ENCODE data around the gene ATG2A. TPM values are rescaled to one million over a fixed set of nuclear protein-coding genes. Genes with fewer than 3 reads are reported as not detected.

Gene ATG2A
- total RNA-seq, 1 donor from 2014 or later: 35.0 TPM

DNA sequence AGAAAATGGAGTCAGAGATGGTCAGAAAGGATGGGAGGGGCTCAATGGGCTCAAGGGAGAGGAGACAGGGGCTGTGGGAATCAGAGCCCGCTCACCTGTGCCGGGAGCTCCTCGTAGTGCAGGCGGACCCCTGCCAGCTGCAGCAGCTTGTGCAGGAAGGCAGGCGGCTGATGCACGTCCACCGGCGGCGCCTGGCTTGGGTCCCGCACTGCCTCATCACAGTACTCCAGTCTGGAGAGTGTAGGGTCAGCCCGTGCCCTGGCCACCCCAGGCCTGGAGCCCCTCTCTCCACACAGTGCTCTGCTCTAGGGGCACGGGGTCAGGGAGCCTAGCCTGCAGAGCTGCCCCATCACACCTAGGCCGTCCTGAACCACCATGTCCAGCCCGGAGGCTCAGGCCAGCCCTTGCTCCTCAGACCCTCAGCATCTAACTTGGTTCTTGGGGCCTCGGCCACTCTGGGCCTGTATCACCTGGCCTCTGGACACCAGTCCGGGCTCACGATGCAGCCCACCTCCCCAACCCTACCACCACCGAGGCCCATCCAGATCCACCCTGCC, 3.8 kb downstream of the ATG2A start:
- Mint-ChIP-seq H3K4me1 (ENCODE audit: low read depth) (peaks cover 18% of the 10 kb centered on the region), H3K4me3 (ENCODE audit: low read depth) (no peak overlapping the region), H3K36me3 (ENCODE audit: insufficient read depth) (peaks cover 3% of the 10 kb centered on the region)

DNA sequence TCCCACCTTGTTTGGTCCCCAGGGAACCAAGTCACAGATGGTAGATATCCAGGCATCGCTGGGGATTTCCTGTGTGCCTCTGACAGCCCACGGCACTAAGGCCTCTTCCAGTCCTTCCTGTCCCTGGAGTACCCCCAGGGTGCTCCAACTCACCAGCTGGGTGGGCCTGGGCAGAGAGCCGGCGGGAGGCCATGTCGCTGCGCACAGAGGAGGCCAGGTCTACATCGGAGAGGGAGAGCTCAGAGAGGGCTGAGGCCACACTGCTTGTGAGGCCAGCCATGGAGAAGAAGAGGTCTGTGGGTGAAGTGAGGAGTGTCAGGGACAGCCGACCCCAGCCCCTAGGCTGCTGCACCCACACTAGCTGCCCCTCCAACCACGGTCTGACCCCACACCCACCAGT, 5.3 kb downstream of the ATG2A start:
- DNase-seq (ENCODE audit: low spot score, unreplicated experiment): no peak
- TF ChIP-seq, protein P1, sequence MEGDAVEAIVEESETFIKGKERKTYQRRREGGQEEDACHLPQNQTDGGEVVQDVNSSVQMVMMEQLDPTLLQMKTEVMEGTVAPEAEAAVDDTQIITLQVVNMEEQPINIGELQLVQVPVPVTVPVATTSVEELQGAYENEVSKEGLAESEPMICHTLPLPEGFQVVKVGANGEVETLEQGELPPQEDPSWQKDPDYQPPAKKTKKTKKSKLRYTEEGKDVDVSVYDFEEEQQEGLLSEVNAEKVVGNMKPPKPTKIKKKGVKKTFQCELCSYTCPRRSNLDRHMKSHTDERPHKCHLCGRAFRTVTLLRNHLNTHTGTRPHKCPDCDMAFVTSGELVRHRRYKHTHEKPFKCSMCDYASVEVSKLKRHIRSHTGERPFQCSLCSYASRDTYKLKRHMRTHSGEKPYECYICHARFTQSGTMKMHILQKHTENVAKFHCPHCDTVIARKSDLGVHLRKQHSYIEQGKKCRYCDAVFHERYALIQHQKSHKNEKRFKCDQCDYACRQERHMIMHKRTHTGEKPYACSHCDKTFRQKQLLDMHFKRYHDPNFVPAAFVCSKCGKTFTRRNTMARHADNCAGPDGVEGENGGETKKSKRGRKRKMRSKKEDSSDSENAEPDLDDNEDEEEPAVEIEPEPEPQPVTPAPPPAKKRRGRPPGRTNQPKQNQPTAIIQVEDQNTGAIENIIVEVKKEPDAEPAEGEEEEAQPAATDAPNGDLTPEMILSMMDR (IDR thresholded peaks at IDR 0.05; ENCODE audit: unreplicated experiment): no peak
- H3K9me3 Mint-ChIP-seq (ENCODE audit: low read depth): no peaks in the 10 kb centered on the region
- no peak overlapping the region for H3K27ac Mint-ChIP-seq
- H3K36me3 Mint-ChIP-seq (ENCODE audit: insufficient read depth): peaks cover 5% of the 10 kb centered on the region
- peaks cover 9% of the 10 kb centered on the region for H3K4me1 Mint-ChIP-seq (ENCODE audit: low read depth)
- H3K27me3 Mint-ChIP-seq: no peaks in the 10 kb centered on the region
- no peak overlapping the region for H3K4me3 Mint-ChIP-seq (ENCODE audit: low read depth)

More for the DNA sequence above, 3.8 kb downstream of the ATG2A start:
- Mint-ChIP-seq H3K9me3 (ENCODE audit: low read depth) (no peaks in the 10 kb centered on the region), H3K27me3 (no peaks in the 10 kb centered on the region), H3K27ac (no peak overlapping the region)
- TF ChIP-seq, protein P1 (IDR thresholded peaks at IDR 0.05; ENCODE audit: unreplicated experiment): no peak
- DNase-seq (ENCODE audit: low spot score, unreplicated experiment): no peak

DNA sequence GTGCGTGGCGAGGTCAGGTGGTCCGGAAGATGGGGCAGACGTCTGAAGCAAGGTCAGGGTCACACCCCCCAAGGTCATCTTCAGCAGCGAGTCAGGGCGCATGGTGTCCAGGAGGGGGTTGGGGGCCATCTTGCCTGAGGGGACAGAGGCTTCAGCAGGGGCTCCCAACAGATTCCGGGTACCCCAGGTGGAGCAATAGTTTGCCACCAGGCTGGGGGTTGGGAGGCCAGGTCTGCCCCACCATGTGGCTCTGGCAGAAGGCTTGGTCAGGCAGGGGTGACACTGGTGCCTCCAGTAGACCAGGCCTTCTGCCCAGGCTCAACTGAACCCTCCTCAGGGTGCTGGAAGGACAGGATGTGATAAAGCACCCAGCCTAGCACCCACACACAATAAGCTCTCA, 5.9 kb downstream of the ATG2A start:
- Mint-ChIP-seq H3K36me3 (ENCODE audit: insufficient read depth) (peaks cover 5% of the 10 kb centered on the region), H3K4me1 (ENCODE audit: low read depth) (peaks cover 4% of the 10 kb centered on the region), H3K27ac (no peak overlapping the region), H3K27me3 (no peaks in the 10 kb centered on the region), H3K9me3 (ENCODE audit: low read depth) (no peaks in the 10 kb centered on the region), H3K4me3 (ENCODE audit: low read depth) (no peak overlapping the region)
- TF ChIP-seq, protein P1 (IDR thresholded peaks at IDR 0.05; ENCODE audit: unreplicated experiment): no peak
- DNase-seq (ENCODE audit: low spot score, unreplicated experiment): no peak

DNA sequence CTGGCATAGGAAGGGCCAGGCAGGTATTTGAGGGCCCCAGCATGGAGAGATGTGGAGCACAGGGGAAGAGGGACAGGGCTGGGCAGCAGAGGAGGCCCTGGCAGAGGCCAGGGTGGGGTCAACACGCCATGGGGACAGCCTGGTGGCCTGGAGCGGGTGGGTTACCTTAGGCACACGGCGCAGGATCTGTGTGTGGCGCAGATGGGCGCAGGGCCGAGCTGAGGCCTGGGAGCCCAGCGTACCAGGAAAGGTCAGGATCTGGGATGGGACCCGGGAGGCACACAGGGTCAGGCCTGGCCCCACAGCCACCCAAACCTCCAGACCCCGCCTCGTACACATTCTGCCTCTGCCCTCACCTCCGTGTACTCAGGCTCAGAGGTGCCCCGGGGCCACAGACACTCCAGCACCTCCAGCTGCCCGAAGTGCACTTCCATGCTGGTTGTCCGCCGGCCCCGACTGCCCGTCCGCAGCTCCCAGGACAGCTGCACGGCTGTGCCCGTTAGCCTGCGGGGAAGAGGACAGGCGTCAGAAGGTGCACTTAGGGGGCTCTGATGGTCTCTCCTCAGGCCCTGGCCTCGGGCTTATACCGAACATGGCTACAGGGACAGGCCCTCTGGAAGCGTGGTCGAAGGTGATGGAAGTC, 6.4 kb downstream of the ATG2A start:
- DNase-seq (ENCODE audit: low spot score, unreplicated experiment): no peak
- H3K27me3 Mint-ChIP-seq: no peaks in the 10 kb centered on the region
- TF ChIP-seq, protein P1 (IDR thresholded peaks at IDR 0.05; ENCODE audit: unreplicated experiment): no peak
- peaks cover 5% of the 10 kb centered on the region for H3K36me3 Mint-ChIP-seq (ENCODE audit: insufficient read depth)
- H3K4me1 Mint-ChIP-seq (ENCODE audit: low read depth): no peaks in the 10 kb centered on the region
- no peaks in the 10 kb centered on the region for H3K9me3 Mint-ChIP-seq (ENCODE audit: low read depth)
- H3K4me3 Mint-ChIP-seq (ENCODE audit: low read depth): no peak overlapping the region
- no peak overlapping the region for H3K27ac Mint-ChIP-seq

- Mint-ChIP-seq H3K9me3 (ENCODE audit: low read depth) (no peaks in the 10 kb centered on the region), H3K27me3 (no peaks in the 10 kb centered on the region)
Measured at GRCh38 chr11:64909653-64910343, 7.2 kb downstream of the ATG2A start.

More at GRCh38 chr11:64909653-64910343, 7.2 kb downstream of the ATG2A start:
- peaks cover 8% of the 10 kb centered on the region for H3K36me3 Mint-ChIP-seq (ENCODE audit: insufficient read depth)
- no peak overlapping the region for H3K4me3 Mint-ChIP-seq (ENCODE audit: low read depth)
- H3K27ac Mint-ChIP-seq: no peak overlapping the region
- TF ChIP-seq, protein P1 (IDR thresholded peaks at IDR 0.05; ENCODE audit: unreplicated experiment): no peak
- H3K4me1 Mint-ChIP-seq (ENCODE audit: low read depth): no peaks in the 10 kb centered on the region
- no peak for DNase-seq (ENCODE audit: low spot score, unreplicated experiment)

Data from progenitor cell of endocrine pancreas (in vitro differentiated cells).